WTC11 (cell line): ENCODE results near the gene PAQR4. TPM values are rescaled to one million over a fixed set of nuclear protein-coding genes. Genes with fewer than 3 reads are reported as not detected.
"Not testable (repeated sequence)": the region's sequence is repeated elsewhere in the genome, so short reads cannot be mapped to it uniquely, and the experiment has no call there.

Source experiments
- ATAC-seq: fragments of 200-7000 bp; cut with Tn5 transposase; 2 replicates; pipeline ENCODE4 v1.10.0; 2021; ENCODE audit warnings: mild to moderate bottlenecking, moderate library complexity
- CTCF ChIA-PET: fragments of 300-600 bp; sonication (Branson Sonifier 250); formaldehyde crosslinking; loops from one replicate; lab custom pipeline; 2021; ENCODE audit warnings: antibody characterized with exemption; lab: Charles Lee
- POLR2A ChIA-PET: fragments of 350-600 bp; sonication (Branson Sonifier 250); formaldehyde crosslinking; loops from one replicate; lab custom pipeline; 2021; ENCODE audit warnings: antibody characterized with exemption; lab: Charles Lee
- DNase-seq: peaks from one replicate; pipeline ENCODE4 v3.0.0; 2021; ENCODE audit warnings: low spot score
- H3K27ac Mint-ChIP-seq: 2 replicates; pipeline ENCODE4 v1.8.0; 2021; ENCODE audit warnings: mixed read lengths
- H3K27me3 Mint-ChIP-seq: 2 replicates; pipeline ENCODE4 v1.8.0; 2021; ENCODE audit warnings: low read depth, mild to moderate bottlenecking, moderate library complexity, mixed read lengths
- H3K36me3 Mint-ChIP-seq: 2 replicates; pipeline ENCODE4 v1.8.0; 2021; ENCODE audit warnings: mixed read lengths
- H3K4me1 Mint-ChIP-seq: 2 replicates; pipeline ENCODE4 v1.8.0; 2022; ENCODE audit warnings: mixed read lengths
- H3K4me3 Mint-ChIP-seq: 2 replicates; pipeline ENCODE4 v1.8.0; 2021; ENCODE audit warnings: mild to moderate bottlenecking, moderate library complexity, mixed read lengths
- H3K9me3 Mint-ChIP-seq: 2 replicates; pipeline ENCODE4 v1.8.0; 2021; ENCODE audit warnings: mixed read lengths
- ESRRA ChIP-seq: sonication (generic); formaldehyde crosslinking; IDR thresholded peaks from 2 replicates; pipeline ENCODE4 v1.8.1; 2022; ENCODE audit warnings: mild to moderate bottlenecking, missing genetic modification reagents, borderline replicate concordance
- FOXK1 ChIP-seq: sonication (generic); formaldehyde crosslinking; IDR thresholded peaks from 2 replicates; pipeline ENCODE4 v1.8.0; 2022; ENCODE audit warnings: mild to moderate bottlenecking, moderate library complexity, missing genetic modification reagents
- GRHL2 ChIP-seq: fragments of 250-450 bp; sonication (Bioruptor Pico); IDR thresholded peaks from 2 replicates; pipeline ENCODE4 v1.8.0; 2022; ENCODE audit warnings: mild to moderate bottlenecking, moderate library complexity; ENCODE audit not compliant: insufficient replicate concordance, severe bottlenecking
- GTF2I ChIP-seq: fragments of 250-450 bp; sonication (Bioruptor Pico); conservative IDR thresholded peaks from 2 replicates; pipeline ENCODE4 v1.4.0; 2021; ENCODE audit warnings: mild to moderate bottlenecking
- HMGA2 ChIP-seq: fragments of 250-450 bp; sonication (Bioruptor Pico); IDR thresholded peaks from 2 replicates; pipeline ENCODE4 v1.4.0; 2021; ENCODE audit warnings: mild to moderate bottlenecking, moderate library complexity
- JUN ChIP-seq: sonication (generic); formaldehyde crosslinking; IDR thresholded peaks from 2 replicates; pipeline ENCODE4 v1.8.0; 2023; ENCODE audit warnings: mild to moderate bottlenecking, missing genetic modification reagents
- MYBL2 ChIP-seq: sonication (generic); formaldehyde crosslinking; IDR thresholded peaks from 2 replicates; pipeline ENCODE4 v1.8.1; 2023; ENCODE audit warnings: mild to moderate bottlenecking, moderate library complexity, missing genetic modification reagents
- NFATC4 ChIP-seq: fragments of 250-450 bp; sonication (Bioruptor Pico); IDR thresholded peaks from 2 replicates; pipeline ENCODE4 v1.9.0; 2021; ENCODE audit warnings: mild to moderate bottlenecking
- NFE2L1 ChIP-seq: sonication (generic); formaldehyde crosslinking; IDR thresholded peaks from 2 replicates; pipeline ENCODE4 v1.8.1; 2023; ENCODE audit warnings: missing genetic modification reagents
- NFYB ChIP-seq: sonication (generic); formaldehyde crosslinking; conservative IDR thresholded peaks from 2 replicates; pipeline ENCODE4 v1.8.0; 2022; ENCODE audit warnings: low read depth, missing genetic modification reagents
- SMAD3 ChIP-seq: sonication (generic); formaldehyde crosslinking; IDR thresholded peaks from 2 replicates; pipeline ENCODE4 v1.8.0; 2022; ENCODE audit warnings: missing genetic modification reagents, mild to moderate bottlenecking, borderline replicate concordance
- TEAD1 ChIP-seq: sonication (generic); formaldehyde crosslinking; IDR thresholded peaks from 2 replicates; pipeline ENCODE4 v1.8.0; 2022; ENCODE audit warnings: mild to moderate bottlenecking, missing genetic modification reagents
- ZNF121 ChIP-seq: sonication (generic); formaldehyde crosslinking; IDR thresholded peaks from 2 replicates; pipeline ENCODE4 v1.8.0; 2023; ENCODE audit warnings: missing genetic modification reagents
- ZNF317 ChIP-seq: sonication (generic); formaldehyde crosslinking; IDR thresholded peaks from 2 replicates; pipeline ENCODE4 v1.8.1; 2023; ENCODE audit warnings: low read depth, mild to moderate bottlenecking, moderate library complexity, missing genetic modification reagents, borderline replicate concordance
- ZNF396 ChIP-seq: fragments of 250-450 bp; sonication (Bioruptor Pico); IDR thresholded peaks from 2 replicates; pipeline ENCODE4 v1.8.0; 2021; ENCODE audit warnings: mild to moderate bottlenecking, moderate library complexity, borderline replicate concordance
- ZNF416 ChIP-seq: fragments of 250-450 bp; sonication (Bioruptor Pico); IDR thresholded peaks from 2 replicates; pipeline ENCODE4 v1.9.0; 2021; ENCODE audit warnings: mild to moderate bottlenecking, inconsistent platforms
- ZNF423 ChIP-seq: fragments of 250-450 bp; sonication (Bioruptor Pico); IDR thresholded peaks from 2 replicates; pipeline ENCODE4 v2.1.2; 2022; ENCODE audit warnings: mild to moderate bottlenecking, moderate library complexity
- total RNA-seq: library from RNA; stranded (reverse); gene quantifications from 3 replicates; pipeline ENCODE4 v1.2.3, GENCODE V29; 2021
- TF ChIP-seq, protein P1 (sequence below): sonication (generic); formaldehyde crosslinking; IDR thresholded peaks from 2 replicates; pipeline ENCODE4 v1.8.1; 2023; ENCODE audit warnings: mild to moderate bottlenecking, missing genetic modification reagents
- TF ChIP-seq, protein P2 (sequence below): sonication (generic); formaldehyde crosslinking; IDR thresholded peaks from 2 replicates; pipeline ENCODE4 v1.8.0; 2022; ENCODE audit warnings: mild to moderate bottlenecking, missing genetic modification reagents
- TF ChIP-seq, protein P3 (sequence below): sonication (generic); formaldehyde crosslinking; IDR thresholded peaks from 2 replicates; pipeline ENCODE4 v1.8.0; 2022; ENCODE audit warnings: missing genetic modification reagents
- TF ChIP-seq, protein P4 (sequence below): sonication (generic); formaldehyde crosslinking; conservative IDR thresholded peaks from 2 replicates; pipeline ENCODE4 v1.8.1; 2023; ENCODE audit warnings: mild to moderate bottlenecking, low read depth, missing genetic modification reagents, moderate library complexity
- TF ChIP-seq, protein P5 (sequence below): sonication (generic); formaldehyde crosslinking; IDR thresholded peaks from 2 replicates; pipeline ENCODE4 v1.8.1; 2022; ENCODE audit warnings: mild to moderate bottlenecking, moderate library complexity, missing genetic modification reagents

Gene PAQR4
- total RNA-seq, 1 experiment from 2014 or later, result 32.4 TPM

DNA sequence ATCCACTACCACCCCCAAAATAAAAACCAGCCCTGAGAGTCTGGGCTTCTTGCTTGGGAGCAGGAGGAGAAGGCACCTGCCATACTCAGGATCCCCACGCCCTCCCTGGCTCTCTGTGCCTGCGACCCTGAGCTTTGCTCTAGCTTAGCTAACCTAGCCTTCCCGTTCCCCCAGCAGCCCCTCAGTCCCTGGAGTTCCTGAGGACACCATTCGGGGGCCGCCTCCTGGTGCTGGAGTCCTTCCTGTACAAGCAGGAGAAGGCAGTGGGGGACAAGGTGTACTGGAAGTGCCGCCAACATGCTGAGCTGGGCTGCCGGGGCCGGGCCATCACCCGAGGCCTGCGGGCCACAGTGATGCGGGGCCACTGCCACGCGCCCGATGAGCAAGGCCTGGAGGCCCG lies 38.9 kb upstream of the PAQR4 start (continued):
- TF ChIP-seq MYBL2 (no peak), ZNF317 (no peak)
- TF ChIP-seq, all 79 proteins: peak for 0

DNA sequence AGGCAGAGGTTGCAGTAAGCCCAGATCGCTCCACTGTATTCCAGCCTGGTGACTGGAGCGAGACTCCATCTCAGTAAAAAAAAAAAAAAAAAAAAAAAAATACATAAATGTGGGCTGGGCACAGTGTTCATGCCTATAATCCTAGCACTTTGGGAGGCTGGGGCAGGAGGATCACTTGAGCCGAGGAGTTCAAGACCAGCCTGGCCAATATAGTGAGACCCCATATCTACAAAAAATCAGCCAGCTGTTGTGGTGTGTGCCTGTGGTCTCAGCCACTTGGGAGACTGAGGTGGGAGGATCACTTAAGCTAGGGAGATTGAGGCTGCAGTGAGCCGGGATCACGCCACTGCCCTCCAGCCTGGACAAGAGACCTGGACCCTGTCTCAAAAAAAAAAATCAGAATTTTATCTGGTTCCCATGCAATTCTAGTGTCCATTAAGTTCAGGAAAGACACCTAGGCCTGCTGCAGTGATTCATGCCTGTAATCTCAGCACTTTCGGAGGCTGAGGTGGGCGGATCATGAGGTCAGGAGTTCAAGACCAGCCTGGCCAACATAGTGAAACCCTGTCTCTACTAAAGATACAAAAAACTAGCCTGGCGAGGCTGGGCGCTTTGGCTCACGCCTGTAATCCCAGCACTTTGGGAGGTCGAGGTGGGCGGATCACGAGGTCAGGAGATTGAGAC lies 37.8 kb upstream of the PAQR4 start:
- TF ChIP-seq ZNF121, result peak; percentile 60; the same call in 1 of the 2 replicates
- CTCF ChIA-PET, result interaction anchor here (0.8 to 1.1 kb wide), 2 partner anchors 9 to 28 kb away, joined by 3 to 8 read pairs; no protein-coding TSS in a partner anchor
- not testable (repeated sequence) for H3K9me3 Mint-ChIP-seq

DNA sequence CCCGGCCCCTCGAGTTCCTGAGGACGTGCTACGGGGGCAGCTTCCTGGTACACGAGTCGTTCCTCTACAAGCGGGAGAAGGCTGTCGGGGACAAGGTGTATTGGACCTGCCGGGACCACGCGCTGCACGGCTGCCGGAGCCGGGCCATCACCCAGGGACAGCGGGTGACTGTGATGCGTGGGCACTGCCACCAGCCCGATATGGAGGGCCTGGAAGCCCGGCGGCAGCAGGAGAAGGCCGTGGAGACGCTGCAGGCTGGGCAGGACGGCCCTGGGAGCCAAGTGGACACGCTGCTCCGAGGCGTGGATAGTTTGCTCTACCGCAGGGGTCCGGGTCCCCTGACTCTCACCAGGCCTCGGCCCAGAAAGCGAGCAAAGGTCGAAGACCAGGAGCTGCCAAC lies 36.0 kb upstream of the PAQR4 start:
- no peak for TF ChIP-seq NFATC4 (CRISPR knock-in tag)
- TF ChIP-seq, protein P1, sequence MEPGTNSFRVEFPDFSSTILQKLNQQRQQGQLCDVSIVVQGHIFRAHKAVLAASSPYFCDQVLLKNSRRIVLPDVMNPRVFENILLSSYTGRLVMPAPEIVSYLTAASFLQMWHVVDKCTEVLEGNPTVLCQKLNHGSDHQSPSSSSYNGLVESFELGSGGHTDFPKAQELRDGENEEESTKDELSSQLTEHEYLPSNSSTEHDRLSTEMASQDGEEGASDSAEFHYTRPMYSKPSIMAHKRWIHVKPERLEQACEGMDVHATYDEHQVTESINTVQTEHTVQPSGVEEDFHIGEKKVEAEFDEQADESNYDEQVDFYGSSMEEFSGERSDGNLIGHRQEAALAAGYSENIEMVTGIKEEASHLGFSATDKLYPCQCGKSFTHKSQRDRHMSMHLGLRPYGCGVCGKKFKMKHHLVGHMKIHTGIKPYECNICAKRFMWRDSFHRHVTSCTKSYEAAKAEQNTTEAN (CRISPR knock-in tag), result no peak
- TF ChIP-seq, protein P2, sequence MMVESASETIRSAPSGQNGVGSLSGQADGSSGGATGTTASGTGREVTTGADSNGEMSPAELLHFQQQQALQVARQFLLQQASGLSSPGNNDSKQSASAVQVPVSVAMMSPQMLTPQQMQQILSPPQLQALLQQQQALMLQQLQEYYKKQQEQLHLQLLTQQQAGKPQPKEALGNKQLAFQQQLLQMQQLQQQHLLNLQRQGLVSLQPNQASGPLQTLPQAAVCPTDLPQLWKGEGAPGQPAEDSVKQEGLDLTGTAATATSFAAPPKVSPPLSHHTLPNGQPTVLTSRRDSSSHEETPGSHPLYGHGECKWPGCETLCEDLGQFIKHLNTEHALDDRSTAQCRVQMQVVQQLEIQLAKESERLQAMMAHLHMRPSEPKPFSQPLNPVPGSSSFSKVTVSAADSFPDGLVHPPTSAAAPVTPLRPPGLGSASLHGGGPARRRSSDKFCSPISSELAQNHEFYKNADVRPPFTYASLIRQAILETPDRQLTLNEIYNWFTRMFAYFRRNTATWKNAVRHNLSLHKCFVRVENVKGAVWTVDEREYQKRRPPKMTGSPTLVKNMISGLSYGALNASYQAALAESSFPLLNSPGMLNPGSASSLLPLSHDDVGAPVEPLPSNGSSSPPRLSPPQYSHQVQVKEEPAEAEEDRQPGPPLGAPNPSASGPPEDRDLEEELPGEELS, result no peak
- no peak for TF ChIP-seq GTF2I (CRISPR knock-in tag)
- no peak for TF ChIP-seq ZNF423
- no peak for TF ChIP-seq FOXK1 (CRISPR knock-in tag)
- no peak for TF ChIP-seq TEAD1 (CRISPR knock-in tag)
- no peak for TF ChIP-seq HMGA2
- TF ChIP-seq, protein P3, sequence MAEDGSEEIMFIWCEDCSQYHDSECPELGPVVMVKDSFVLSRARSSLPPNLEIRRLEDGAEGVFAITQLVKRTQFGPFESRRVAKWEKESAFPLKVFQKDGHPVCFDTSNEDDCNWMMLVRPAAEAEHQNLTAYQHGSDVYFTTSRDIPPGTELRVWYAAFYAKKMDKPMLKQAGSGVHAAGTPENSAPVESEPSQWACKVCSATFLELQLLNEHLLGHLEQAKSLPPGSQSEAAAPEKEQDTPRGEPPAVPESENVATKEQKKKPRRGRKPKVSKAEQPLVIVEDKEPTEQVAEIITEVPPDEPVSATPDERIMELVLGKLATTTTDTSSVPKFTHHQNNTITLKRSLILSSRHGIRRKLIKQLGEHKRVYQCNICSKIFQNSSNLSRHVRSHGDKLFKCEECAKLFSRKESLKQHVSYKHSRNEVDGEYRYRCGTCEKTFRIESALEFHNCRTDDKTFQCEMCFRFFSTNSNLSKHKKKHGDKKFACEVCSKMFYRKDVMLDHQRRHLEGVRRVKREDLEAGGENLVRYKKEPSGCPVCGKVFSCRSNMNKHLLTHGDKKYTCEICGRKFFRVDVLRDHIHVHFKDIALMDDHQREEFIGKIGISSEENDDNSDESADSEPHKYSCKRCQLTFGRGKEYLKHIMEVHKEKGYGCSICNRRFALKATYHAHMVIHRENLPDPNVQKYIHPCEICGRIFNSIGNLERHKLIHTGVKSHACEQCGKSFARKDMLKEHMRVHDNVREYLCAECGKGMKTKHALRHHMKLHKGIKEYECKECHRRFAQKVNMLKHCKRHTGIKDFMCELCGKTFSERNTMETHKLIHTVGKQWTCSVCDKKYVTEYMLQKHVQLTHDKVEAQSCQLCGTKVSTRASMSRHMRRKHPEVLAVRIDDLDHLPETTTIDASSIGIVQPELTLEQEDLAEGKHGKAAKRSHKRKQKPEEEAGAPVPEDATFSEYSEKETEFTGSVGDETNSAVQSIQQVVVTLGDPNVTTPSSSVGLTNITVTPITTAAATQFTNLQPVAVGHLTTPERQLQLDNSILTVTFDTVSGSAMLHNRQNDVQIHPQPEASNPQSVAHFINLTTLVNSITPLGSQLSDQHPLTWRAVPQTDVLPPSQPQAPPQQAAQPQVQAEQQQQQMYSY (CRISPR knock-in tag), result no peak
- TF ChIP-seq, protein P4, sequence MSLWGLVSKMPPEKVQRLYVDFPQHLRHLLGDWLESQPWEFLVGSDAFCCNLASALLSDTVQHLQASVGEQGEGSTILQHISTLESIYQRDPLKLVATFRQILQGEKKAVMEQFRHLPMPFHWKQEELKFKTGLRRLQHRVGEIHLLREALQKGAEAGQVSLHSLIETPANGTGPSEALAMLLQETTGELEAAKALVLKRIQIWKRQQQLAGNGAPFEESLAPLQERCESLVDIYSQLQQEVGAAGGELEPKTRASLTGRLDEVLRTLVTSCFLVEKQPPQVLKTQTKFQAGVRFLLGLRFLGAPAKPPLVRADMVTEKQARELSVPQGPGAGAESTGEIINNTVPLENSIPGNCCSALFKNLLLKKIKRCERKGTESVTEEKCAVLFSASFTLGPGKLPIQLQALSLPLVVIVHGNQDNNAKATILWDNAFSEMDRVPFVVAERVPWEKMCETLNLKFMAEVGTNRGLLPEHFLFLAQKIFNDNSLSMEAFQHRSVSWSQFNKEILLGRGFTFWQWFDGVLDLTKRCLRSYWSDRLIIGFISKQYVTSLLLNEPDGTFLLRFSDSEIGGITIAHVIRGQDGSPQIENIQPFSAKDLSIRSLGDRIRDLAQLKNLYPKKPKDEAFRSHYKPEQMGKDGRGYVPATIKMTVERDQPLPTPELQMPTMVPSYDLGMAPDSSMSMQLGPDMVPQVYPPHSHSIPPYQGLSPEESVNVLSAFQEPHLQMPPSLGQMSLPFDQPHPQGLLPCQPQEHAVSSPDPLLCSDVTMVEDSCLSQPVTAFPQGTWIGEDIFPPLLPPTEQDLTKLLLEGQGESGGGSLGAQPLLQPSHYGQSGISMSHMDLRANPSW (CRISPR knock-in tag), result no peak
- TF ChIP-seq ZNF396 (CRISPR knock-in tag), result no peak
- no peak for TF ChIP-seq JUN (CRISPR knock-in tag)
- no peak for TF ChIP-seq GRHL2 (CRISPR knock-in tag)
- no peak for TF ChIP-seq SMAD3 (CRISPR knock-in tag)
- no peak for TF ChIP-seq ZNF416 (CRISPR knock-in tag)
- no peak for TF ChIP-seq NFE2L1
- TF ChIP-seq NFYB (CRISPR knock-in tag), result no peak
- TF ChIP-seq ESRRA, result no peak
- TF ChIP-seq, protein P5, sequence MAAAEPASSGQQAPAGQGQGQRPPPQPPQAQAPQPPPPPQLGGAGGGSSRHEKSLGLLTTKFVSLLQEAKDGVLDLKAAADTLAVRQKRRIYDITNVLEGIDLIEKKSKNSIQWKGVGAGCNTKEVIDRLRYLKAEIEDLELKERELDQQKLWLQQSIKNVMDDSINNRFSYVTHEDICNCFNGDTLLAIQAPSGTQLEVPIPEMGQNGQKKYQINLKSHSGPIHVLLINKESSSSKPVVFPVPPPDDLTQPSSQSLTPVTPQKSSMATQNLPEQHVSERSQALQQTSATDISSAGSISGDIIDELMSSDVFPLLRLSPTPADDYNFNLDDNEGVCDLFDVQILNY, result no peak
- Mint-ChIP-seq H3K4me1 (peaks cover 11% of the 10 kb centered on the region), H3K27me3 (no peaks in the 10 kb centered on the region), H3K9me3 (no peaks in the 10 kb centered on the region), H3K4me3 (no peak overlapping the region), H3K27ac (no peak overlapping the region), H3K36me3 (no peaks in the 10 kb centered on the region)
- CTCF ChIA-PET, result interaction anchor here (0.5 kb wide), 1 partner anchor 28 kb away, joined by 3 read pairs; no protein-coding TSS in a partner anchor
- POLR2A ChIA-PET, result no interaction called here
- ATAC-seq (no peak), DNase-seq (no peak)

More for the DNA sequence above, 37.8 kb upstream of the PAQR4 start:
- H3K36me3 Mint-ChIP-seq, H3K27ac Mint-ChIP-seq, ATAC-seq, H3K27me3 Mint-ChIP-seq, POLR2A ChIA-PET, H3K4me3 Mint-ChIP-seq, DNase-seq: not testable (repeated sequence)
- H3K4me1 Mint-ChIP-seq, result peaks cover 28% of the 10 kb centered on the region
